ENCODE measurements around the gene RAB11B. TPM values are rescaled to one million over a fixed set of nuclear protein-coding genes. Genes with fewer than 3 reads are reported as not detected.
A peak's percentile ranks its signal among the peaks of the same experiment; 100 is the strongest.

Gene RAB11B
- total RNA-seq, 3 donors from 2014 or later (not counting 1 experiment from before 2014, with no cell fraction given): 101 to 116 (median 108) TPM

GRCh38 chr19:8451377-8451776 is 61.2 kb downstream of the RAB11B start:
- H3K4me3 Mint-ChIP-seq: peak overlapping the region; percentile 28
- H3K27ac Mint-ChIP-seq: peak overlapping the region; percentile 48 to 70
- ATAC-seq: no peak
- no peaks in the 10 kb centered on the region for H3K27me3 Mint-ChIP-seq (ENCODE audit: low read depth in 2 of 2)
- H3K4me1 Mint-ChIP-seq: peaks cover 76 to 79% of the 10 kb centered on the region in 2 donors
- Histone ChIP-seq H3K4me3 (ENCODE audit: low read length) (no peak overlapping the region), H3K36me3 (ENCODE audit: control insufficient read depth, insufficient read depth, low read length) (peaks cover 29% of the 10 kb centered on the region), H3K27ac (ENCODE audit: low read length) (no peak overlapping the region), H3K4me1 (ENCODE audit: control insufficient read depth, insufficient read depth, low read length) (peaks cover 45% of the 10 kb centered on the region), H3K27me3 (ENCODE audit: control insufficient read depth, insufficient read depth, low read length) (no peaks in the 10 kb centered on the region), H3K9me3 (ENCODE audit: control insufficient read depth, insufficient read depth, low read length) (no peaks in the 10 kb centered on the region)
- 67% methylated on average over 5 of the region's 6 CpGs for WGBS (ENCODE audit: insufficient coverage)
- intact Hi-C loops (cut with micrococcal nuclease): no loop called here
- DNase-seq: no peak
- no peaks in the 10 kb centered on the region for H3K9me3 Mint-ChIP-seq
- no peaks in the 10 kb centered on the region for H3K36me3 Mint-ChIP-seq
- TF ChIP-seq CTCF (IDR thresholded peaks at IDR 0.05): no peak

- H3K36me3 Mint-ChIP-seq: no peaks in the 10 kb centered on the region
- H3K4me3 ChIP-seq (ENCODE audit: low read length): no peak overlapping the region
Measured at GRCh38 chr19:8451885-8452284, 61.7 kb downstream of the RAB11B start.

GRCh38 chr19:8452446-8453123 is 62.4 kb downstream of the RAB11B start:
- Histone ChIP-seq H3K36me3 (ENCODE audit: control insufficient read depth, insufficient read depth, low read length) (peaks cover 30% of the 10 kb centered on the region), H3K9me3 (ENCODE audit: control insufficient read depth, insufficient read depth, low read length) (no peaks in the 10 kb centered on the region), H3K27ac (ENCODE audit: low read length) (no peak overlapping the region), H3K4me3 (ENCODE audit: low read length) (no peak overlapping the region), H3K27me3 (ENCODE audit: control insufficient read depth, insufficient read depth, low read length) (no peaks in the 10 kb centered on the region), H3K4me1 (ENCODE audit: control insufficient read depth, insufficient read depth, low read length) (peaks cover 39% of the 10 kb centered on the region)
- no peak for DNase-seq
- 63% methylated on average over 4 of the region's 4 CpGs for WGBS (ENCODE audit: insufficient coverage)
- TF ChIP-seq CTCF (IDR thresholded peaks at IDR 0.05): no peak
- Mint-ChIP-seq H3K27ac (peak overlapping the region; percentile 48 to 70), H3K4me3 (peak overlapping the region; percentile 31), H3K27me3 (ENCODE audit: low read depth in 2 of 2) (no peaks in the 10 kb centered on the region), H3K9me3 (no peaks in the 10 kb centered on the region), H3K4me1 (peaks cover 74 to 76% of the 10 kb centered on the region in 2 donors), H3K36me3 (no peaks in the 10 kb centered on the region)
- intact Hi-C loops (cut with micrococcal nuclease): no loop called here
- no peak for ATAC-seq

More at GRCh38 chr19:8451885-8452284, 61.7 kb downstream of the RAB11B start:
- DNase-seq (peak in 1 of 2 donors; percentile 34), ATAC-seq (peak in 2 of 3 donors; percentile 52 to 56)
- intact Hi-C loops (cut with micrococcal nuclease): no loop called here
- peak overlapping the region; percentile 23 for H3K4me3 Mint-ChIP-seq
- H3K27ac ChIP-seq (ENCODE audit: low read length): no peak overlapping the region
- peaks cover 78 to 79% of the 10 kb centered on the region in 2 donors for H3K4me1 Mint-ChIP-seq
- no peaks in the 10 kb centered on the region for H3K27me3 ChIP-seq (ENCODE audit: control insufficient read depth, insufficient read depth, low read length)
- H3K4me1 ChIP-seq (ENCODE audit: control insufficient read depth, insufficient read depth, low read length): peaks cover 43% of the 10 kb centered on the region
- peaks cover 30% of the 10 kb centered on the region for H3K36me3 ChIP-seq (ENCODE audit: control insufficient read depth, insufficient read depth, low read length)
- no peaks in the 10 kb centered on the region for H3K27me3 Mint-ChIP-seq (ENCODE audit: low read depth in 2 of 2)
- peak overlapping the region; percentile 48 to 70 for H3K27ac Mint-ChIP-seq
- WGBS (ENCODE audit: insufficient coverage): 42% methylated on average over 3 of the region's 3 CpGs
- H3K9me3 ChIP-seq (ENCODE audit: control insufficient read depth, insufficient read depth, low read length): no peaks in the 10 kb centered on the region
- no peaks in the 10 kb centered on the region for H3K9me3 Mint-ChIP-seq
- TF ChIP-seq CTCF (IDR thresholded peaks at IDR 0.05): no peak

- H3K27ac Mint-ChIP-seq: peak overlapping the region; percentile 32 to 37
- Histone ChIP-seq H3K36me3 (ENCODE audit: control insufficient read depth, insufficient read depth, low read length) (peaks cover 32% of the 10 kb centered on the region), H3K4me3 (ENCODE audit: low read length) (no peak overlapping the region), H3K4me1 (ENCODE audit: control insufficient read depth, insufficient read depth, low read length) (peaks cover 30% of the 10 kb centered on the region), H3K27ac (ENCODE audit: low read length) (no peak overlapping the region), H3K9me3 (ENCODE audit: control insufficient read depth, insufficient read depth, low read length) (no peaks in the 10 kb centered on the region), H3K27me3 (ENCODE audit: control insufficient read depth, insufficient read depth, low read length) (no peaks in the 10 kb centered on the region)
- H3K36me3 Mint-ChIP-seq: no peaks in the 10 kb centered on the region
- WGBS (ENCODE audit: insufficient coverage): 85% methylated on average over 6 of the region's 6 CpGs
- ATAC-seq (no peak), DNase-seq (no peak)
- no peaks in the 10 kb centered on the region for H3K9me3 Mint-ChIP-seq
- no peak overlapping the region for H3K4me3 Mint-ChIP-seq
- TF ChIP-seq CTCF (IDR thresholded peaks at IDR 0.05): no peak
- no peaks in the 10 kb centered on the region for H3K27me3 Mint-ChIP-seq (ENCODE audit: low read depth in 2 of 2)
- H3K4me1 Mint-ChIP-seq: peaks cover 77 to 79% of the 10 kb centered on the region in 2 donors
- intact Hi-C loops (cut with micrococcal nuclease): no loop called here
Measured at GRCh38 chr19:8453616-8454015, 63.5 kb downstream of the RAB11B start.
